DMS53 (cell line): ENCODE data around the gene RADIL.

Experiments
- DNase-seq: peaks from one replicate; lab custom pipeline; 2025; lab: John Stamatoyannopoulos, UW

The RADIL gene

DNA sequence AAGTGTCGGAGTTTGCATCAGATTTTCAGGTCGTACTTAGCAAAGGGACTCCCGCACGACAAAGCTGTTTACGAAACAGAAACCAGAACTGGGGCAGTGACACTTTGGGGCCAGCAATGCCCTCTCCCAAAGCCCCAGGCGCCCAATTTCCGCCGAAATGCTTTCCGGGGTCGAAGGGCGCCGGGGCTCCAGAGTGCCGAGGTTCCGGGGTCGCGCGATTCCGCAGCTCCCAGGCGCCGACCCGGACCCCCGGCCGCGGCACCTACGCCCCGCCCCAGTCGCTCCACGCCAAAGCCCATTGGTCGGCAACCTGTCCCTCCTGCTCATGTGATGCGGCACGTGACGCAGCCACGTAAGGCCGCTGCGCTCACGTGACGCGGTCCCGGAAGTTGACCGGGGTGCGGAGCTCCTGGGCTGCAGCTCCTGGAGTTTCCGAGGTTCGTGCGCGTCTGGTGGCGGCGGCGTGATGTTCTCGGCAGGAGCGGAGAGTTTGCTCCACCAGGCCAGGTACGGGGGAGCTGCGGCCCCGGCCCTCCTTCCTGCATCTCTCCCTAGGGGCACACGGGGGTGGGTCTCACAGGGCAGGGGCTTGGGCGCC is 108.2 kb downstream of the RADIL start, which contains the start of gene AP5Z1:
AP5Z1 (plus strand) TSS at position 374 of the 598 bp plus-strand sequence; CDS start at position 467, 93 bp downstream.
- DNase-seq: peak; percentile 99

DNA sequence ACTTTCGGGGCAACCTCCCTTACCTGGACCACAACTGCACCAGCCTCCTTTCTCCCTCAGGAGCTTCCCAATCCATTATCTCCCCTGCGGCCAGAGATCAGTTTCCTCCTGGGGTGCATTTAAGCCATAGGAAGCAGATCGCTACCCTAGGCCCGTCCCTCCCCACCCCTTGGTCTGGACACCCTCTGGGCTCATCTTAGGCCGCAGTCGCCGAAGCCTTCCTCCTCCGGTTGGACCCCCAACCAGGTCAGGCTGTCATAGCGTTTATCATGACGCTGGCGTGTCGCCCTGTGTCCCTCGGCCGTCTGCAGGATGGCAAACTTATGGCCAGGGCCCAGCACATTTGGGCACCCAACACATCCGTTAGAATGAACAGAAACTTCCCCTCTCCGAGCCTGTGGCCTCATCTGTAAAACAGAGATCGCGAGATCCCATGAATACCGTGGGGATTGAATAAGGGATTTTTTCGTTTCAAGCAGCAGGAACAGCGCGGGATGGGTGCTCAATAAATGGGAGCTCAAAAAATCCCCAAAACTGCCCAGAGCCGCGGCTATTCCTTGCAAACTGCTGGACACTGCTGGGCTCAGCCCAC is 108.8 kb downstream of the RADIL start:
- peak; percentile 85 for DNase-seq

DNA sequence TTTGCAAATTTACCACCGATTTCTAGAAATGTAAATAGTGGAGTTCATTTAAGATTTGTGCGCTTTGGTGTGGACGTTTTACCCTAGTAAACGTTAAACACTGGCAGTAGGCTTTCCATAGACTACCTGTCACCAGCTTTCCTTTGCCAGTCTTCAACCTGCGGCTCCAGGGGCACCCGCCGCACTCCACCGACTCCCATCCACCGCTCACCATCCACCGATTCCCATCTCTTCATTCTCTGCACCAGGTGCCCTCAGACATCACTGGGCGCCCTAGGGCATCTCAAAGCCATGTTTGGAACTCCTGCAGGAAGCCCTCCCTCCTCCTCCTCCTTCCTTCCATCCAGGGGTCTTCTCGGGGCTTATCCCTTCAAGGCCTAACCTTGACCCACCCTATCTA is 109.5 kb downstream of the RADIL start:
- no peak for DNase-seq

DNA sequence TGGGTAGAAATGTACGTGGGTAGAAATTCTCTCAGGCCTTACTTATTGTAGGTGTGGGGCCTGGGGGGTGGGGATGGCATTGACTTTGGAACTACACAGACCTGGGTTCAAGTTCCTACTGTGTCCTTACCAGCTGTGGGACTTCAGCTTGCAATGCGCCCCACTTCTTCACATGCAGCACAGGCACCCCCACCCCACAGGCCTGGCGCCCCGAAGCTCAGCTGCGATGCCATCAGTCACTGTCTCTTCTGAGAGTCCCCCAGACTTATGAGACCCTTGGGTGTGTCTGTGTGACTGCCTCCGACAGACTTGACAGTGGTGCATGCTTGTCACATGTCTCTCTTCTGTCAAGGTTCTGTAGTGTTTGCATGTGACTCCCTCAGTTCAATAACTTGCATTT is 111.2 kb downstream of the RADIL start:
- DNase-seq: no peak

DNA sequence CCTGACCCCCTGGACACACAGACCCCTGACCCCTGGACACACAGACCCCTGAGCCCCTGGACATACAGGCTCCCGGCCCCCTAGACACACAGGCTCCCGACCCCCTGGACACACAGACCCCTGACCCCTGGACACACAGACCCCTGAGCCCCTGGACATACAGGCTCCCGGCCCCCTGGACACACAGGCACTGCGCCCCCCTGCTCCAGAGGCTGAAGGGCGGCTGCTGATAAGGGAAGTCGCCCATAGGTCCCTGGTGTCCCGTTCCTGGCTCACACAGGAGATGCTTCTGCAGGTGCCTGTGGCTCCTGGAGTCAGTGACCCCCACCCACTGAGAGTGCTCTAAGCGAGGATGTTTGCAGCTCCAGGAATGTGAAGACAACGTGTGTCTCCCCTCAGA is 111.8 kb downstream of the RADIL start:
- DNase-seq: no peak

DNA sequence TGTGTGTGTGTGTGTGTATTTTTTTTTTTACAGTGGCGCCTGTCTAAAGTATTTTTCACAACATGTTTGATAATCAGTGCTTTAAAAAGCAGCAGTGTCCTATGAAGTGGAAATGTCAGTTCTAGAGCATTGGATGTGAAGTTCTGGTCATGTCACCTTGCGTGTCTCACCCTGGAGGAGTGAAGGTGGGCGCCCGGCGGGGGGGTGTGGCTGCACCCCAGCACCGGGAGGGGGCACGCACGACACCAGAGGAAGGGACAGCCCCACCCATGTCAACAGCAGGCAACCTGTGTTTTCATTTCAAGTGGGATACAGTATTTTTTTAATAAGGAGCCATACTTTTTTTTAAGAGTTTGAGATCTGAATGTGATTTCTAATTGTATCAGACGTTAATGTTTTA is 112.6 kb downstream of the RADIL start:
- no peak for DNase-seq

DNA sequence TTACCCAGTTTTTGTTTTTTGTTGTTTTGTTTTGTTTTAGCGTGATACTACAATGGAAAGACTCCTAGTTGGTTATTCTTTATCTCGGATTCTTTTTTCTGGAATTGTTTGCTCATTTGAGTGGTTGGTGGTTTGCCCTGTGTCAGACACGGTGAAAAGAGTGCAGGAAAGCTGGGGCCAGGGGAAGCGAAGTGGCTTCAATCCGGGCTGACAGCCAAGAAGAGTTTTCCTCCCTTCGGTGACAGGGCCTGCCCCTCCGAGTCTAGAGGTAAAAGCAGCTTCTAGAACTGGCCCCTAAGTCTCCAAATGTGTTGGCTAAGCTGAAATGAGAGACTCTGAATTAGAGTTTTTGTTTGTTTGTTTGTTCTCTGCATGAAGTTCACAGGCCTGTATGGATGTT is 113.8 kb downstream of the RADIL start:
- DNase-seq: peak; percentile 66

DNA sequence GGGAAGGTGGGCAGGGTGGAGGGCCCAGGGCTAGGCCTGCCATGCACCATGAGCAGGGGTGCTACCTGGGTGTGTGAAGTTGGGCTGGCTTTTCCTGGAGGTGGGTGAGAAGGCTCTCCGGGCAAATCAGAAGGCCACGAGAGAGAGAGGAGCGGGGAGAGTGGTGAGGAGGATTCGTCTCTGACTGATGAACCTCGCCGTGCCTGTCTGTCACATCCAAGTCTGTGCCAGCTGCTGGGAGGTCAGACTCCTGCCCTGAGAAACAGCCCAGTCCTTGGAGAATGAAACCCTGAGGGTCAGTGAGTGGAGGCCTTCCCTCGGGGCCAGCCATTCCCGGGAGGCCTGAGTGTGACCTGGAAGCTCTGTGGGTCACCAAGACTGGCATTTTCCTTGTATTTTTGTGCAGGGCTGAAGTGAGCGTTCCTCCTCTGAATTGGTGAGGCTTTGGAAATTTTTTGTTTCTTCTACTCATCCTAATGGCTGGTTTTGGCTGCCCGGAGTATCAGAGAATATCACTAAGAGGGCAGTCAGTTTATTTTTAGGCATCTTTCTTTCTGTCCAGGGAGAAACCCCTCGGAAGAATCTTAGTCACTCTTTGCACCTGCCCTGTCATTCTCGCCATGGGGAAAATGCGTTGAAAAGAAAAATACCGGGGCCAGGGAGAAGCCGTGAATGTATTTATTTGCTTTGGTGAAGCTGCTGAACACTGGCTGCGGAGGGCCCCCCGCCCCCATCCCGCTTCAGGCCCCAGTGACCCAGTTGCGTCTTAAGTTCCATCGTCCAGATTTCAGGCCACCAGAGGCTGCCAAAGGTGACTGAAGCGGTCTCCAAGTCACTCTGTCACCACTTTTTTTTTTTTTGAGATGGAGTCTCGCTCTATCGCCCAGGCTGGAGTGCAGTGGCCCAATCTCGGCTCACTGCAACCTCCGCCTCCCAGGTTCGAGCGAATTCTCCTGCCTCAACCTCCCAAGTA is 114.6 kb downstream of the RADIL start:
- DNase-seq: peak; percentile 24

DNA sequence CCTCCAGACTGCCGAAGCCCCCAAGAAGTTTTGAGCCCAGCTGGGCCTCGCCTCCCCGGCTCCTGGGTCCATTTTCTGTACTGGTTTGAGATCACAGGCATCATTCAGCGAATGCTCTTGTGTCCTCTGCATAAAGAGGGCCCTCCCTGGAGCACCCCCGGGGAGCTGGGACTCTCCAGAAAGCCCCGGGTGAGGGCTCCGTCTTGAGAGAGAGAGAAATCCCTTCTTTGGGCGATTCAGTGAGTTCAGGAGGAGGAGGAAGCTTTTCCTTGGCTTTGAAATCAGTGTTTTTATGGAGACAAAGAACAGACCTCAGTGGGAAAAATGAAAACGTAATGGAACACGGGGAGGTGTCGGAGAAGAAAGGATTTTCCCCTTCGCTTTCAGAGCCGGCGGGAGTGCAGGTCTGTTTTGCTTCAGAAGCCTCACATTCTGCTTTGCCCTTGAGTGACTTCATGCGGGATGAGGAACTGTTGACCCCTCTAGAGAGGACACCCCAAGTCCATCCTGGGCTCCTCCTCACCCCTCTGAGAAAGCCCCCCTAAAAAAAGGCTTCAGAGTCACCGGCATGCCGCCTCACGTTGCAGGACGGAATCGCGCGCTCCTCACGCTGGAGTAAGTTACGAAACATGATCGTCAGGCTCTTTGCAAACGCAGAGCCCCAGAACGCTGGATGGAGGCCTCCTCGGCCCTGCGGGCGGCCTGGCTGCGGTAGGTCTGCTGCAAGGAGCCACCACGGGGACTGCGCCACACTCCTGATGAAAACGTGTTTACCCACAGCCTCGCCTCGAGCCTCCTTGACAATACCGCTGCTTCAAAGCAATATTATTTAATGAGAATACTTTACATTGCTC is 116.6 kb downstream of the RADIL start:
- peak; percentile 40 for DNase-seq

DNA sequence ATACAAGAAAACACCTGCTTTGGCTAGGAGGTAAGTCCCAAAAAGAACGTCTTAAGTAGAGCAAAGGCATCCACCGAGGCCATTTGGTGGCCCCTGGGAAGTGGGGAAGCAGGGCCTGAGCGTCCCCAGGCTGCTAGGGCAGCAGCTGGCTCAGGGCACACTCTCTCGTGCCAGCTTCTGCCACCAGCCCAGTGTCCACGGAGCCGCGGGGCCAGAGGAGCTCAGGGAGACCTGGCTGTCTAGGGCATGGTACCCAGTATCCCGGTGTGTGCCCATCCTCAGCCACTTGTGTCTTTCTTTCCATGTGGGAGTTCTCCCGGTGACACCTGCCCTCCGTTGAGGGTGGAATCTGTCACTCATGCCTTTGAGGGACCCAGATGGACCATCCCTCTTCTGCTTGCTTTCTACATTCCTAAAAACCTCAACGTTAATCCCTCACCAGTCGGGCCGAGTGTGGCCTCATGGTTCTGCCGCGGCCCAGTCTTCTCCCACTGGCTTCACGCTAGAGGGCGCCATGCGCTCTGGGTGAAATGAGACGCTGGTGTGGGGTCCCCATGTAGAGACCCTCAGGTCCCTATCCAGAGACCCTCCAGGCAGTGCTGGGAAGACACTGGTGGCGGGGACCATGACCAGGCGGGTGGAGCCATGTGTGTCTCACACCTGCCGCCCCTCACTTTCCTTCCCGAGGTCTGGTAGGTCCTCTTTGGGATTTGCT is 117.6 kb downstream of the RADIL start:
- DNase-seq: peak; percentile 34

DNA sequence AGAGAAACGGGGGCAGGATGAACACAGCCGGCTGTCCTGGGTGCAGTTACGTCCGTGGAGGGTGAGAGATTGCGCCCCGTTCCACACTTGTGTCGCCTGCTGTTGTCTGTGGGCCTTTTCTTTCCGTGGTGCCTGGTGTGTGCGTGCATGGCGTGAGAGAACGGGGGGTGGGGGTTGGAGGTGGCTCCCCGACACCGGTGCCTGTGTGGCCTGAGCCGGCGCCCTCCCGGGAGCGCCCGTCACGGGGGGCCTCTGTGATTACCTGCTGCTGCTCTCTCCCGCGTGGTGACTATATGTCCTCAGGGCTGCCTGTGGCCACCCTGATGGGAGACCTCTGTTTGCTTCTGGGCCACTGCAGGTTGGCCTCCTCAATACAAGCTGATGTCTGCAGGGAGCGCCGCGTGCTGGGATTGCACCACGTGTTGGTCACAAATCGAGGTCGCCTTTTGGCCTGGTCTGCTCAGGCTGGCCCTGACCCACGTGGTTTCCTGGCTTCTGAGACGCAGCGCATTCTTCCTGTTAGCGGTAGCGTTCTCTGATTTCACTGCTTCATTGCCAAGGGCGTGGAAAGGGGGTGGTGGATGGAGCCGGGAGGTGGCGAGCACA is 119.0 kb downstream of the RADIL start:
- no peak for DNase-seq

DNA sequence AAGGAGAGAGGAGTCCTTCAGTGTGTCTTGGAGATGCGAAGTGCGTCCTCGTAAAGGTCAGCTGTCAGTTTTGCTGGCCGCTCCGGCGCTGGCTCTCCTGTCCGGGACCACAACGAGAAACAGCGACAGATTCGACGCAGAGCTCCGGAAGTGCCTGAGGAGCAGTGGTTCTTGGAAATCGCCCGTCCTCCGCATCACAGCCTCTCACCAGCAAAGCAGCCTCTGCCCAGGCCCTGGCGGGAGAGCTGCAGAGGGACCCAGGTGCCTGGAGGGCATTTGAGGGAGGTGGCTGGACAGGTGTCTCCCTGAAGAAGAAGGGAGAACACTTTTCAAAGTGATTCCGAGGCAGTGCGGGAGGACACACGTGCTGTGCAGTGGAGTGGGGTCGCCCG is 119.7 kb downstream of the RADIL start:
- peak; percentile 24 for DNase-seq

DNA sequence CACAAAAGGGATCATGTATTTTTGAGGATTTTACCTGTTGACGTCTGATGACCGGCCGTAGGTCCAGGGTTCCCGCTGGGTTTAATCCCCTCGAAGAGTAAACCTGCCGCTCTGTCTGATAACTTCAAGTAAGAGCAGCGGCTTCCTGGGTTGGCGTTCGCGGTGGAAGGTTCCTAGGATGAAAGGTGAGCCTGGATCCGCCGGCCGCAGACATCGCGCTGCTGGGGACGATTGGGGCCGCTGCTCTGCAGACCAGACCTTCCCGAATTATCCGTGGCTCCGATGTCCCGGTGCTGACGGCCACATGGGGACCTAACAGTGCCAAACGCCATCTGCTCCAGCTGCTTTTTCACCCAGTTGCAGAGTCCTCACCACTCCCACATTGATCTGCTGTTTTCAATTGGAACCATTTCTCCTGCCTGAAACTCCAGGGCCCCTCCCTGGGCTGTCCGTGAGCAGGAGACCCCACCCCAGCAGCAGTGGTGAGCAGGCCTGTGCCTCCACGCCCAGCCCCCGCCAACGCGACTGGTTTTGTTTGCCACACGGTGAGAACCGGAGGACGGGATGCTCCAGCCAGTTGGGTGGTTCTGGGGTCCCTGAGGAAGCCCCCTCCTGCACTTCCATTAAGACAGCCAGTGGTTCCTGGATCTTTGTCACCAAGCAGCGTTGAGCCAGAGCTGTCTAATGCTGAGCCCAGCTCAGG is 120.3 kb downstream of the RADIL start:
- DNase-seq: no peak

DNA sequence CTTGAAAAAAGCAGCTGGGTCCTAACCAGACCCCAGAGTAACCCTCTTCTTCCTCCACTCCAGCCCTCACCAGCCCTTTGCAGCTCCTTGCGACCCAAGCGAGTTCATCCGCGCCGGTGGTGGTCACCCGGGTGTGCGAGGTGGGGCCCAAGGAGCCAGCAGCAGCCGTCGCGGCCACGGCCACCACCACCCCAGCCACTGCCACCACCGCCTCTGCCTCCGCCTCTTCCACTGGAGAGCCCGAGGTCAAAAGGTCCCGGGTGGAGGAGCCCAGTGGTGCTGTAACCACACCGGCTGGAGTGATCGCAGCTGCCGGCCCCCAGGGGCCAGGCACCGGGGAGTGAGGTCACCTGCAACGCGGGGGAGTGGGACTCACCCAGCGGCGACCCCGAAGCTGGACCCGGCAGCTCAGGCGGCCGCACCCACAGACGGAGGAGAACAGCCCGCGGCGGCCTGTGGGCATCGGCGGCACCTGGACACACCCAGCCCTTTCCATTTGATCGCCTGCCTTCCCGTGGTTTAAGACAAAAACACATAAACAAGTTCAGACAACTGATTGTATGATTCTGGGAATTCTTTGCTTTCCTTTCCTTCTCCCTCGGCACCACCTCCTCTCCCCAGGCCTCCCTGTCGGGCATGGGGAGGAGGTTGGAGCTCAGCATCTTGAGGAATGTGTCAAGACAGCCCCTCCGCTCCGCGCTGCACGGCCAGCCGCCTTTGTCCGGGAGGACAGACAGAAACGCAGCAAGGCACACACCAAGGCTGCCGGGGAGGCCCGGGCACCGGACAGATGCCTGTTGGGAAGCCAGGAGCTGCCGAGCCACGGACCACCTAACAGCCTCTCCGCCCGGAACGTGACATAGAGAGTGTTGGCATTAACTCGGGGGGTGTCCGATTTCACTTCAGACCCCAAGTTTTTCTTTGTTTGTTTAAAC is 121.1 kb downstream of the RADIL start:
- DNase-seq: peak; percentile 35

DNA sequence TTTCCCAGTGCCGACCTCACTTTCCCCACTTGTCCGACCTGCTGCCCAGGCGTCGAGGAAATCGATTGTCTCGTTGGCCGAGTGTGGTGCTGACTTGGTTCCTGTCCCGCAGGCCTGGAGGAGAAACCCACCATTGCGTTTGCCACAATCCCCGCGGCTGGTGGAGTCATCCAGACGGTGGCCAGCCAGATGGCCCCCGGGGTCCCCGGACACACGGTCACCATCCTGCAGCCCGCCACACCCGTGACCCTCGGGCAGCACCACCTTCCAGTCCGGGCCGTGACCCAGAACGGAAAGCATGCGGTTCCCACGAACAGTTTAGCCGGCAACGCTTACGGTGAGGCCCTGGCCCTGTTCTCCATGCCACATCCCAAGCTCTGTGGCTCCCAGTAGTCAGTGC is 122.6 kb downstream of the RADIL start:
- DNase-seq: no peak

DNA sequence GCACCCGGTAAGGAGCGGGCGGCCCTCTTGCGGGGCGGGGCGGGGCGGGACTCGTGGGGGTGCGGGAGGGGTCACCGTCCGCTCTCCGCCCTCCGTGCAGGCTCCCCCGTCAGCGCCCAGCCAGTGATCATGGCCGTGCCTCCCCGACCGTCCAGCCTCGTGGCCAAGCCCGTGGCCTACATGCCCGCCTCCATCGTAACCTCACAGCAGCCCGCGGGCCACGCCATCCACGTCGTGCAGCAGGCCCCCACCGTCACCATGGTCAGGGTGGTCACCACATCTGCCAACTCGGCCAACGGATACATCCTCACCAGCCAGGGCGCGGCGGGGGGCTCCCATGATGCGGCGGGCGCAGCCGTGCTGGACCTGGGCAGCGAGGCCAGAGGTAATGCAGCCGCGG is 124.3 kb downstream of the RADIL start:
- DNase-seq: no peak

DNA sequence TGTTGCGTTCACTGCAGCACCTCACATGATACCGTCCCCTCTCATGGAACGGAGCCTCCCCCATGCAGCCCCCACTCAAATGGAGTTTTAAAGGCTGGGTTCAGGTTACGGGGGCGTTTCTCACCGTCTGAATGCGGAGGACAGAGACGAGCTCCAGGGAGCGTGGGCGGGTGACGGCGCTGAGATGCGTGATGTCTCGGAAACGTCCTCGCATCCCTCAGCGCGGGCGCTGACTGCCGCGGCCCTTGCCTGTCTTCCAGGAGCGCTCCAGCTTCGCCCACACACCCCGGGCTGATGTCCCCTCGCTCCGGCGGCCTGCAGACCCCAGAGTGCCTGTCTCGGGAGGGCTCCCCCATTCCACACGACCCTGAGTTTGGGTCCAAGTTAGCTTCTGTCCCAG is 124.7 kb downstream of the RADIL start:
- DNase-seq: no peak

DNA sequence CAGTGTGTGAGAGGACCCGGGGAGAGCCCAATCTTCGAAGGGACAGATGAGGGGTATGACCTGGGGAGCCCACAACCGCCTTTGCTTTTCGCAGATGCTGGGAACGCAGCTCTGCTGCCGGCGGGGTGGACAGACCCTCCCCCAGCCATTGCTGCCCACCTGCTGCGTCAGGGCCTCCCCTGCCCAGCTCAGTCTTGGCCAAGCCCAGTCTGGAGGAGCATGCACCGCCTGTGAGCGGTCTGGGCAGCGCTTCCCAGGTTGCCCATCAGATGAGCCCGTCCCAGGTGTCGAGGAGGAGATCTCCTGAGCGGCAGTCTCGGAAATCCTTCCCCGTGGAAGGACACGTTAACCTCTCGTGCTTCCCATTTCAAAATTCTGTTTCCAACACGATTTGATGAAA is 125.4 kb downstream of the RADIL start:
- DNase-seq: no peak

DNA sequence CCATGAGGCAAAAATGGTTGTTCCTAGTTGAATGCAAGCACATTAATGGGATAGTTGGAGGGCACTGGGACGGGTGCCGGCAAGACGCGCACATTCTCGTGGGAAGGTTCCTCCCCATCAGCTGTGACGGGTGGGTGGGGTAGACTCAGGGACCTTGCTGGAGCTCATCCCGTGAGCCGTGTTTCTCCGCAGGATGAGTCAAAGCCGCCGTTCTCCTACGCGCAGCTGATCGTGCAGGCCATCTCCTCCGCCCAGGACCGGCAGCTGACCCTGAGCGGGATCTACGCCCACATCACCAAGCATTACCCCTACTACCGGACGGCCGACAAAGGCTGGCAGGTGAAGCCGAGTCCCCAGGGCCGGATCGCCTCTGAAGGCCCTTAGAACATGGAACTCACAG is 128.5 kb downstream of the RADIL start:
- no peak for DNase-seq
